Measurements from ENCODE around the gene OR52N4. TPM values are rescaled to one million over a fixed set of nuclear protein-coding genes. Genes with fewer than 3 reads are reported as not detected.

OR52N4 gene
- total and polyA plus RNA-seq, 2 experiments from 2014 or later, result not detected

- H3K4me3 ChIP-seq, result no peak overlapping the region
- no peak for ATAC-seq
- H3F3A ChIP-seq (replicated peaks; ENCODE audit: low read depth), result no peaks in the 10 kb centered on the region
- no peaks in the 10 kb centered on the region for H3K4me1 ChIP-seq (ENCODE audit: insufficient read depth)
- Mint-ChIP-seq H3K4me3 (no peak overlapping the region), H3K27ac (no peak overlapping the region), H3K27me3 (ENCODE audit: insufficient read depth, low read depth, poor library complexity) (no peaks in the 10 kb centered on the region), H3K9me3 (no peaks in the 10 kb centered on the region), H3K4me1 (no peaks in the 10 kb centered on the region), H3K36me3 (ENCODE audit: low read depth) (no peaks in the 10 kb centered on the region)
- H3K27me3 ChIP-seq (ENCODE audit: insufficient read depth), result no peaks in the 10 kb centered on the region
- no peak overlapping the region for H3K27ac ChIP-seq (ENCODE audit: low read depth)
- no peaks in the 10 kb centered on the region for H3K36me3 ChIP-seq (ENCODE audit: insufficient read depth)
- TF ChIP-seq ZNF331 (CRISPR knock-in tag; IDR thresholded peaks at IDR 0.05; ENCODE audit: low read depth), result no peak
- H3K9me2 ChIP-seq (ENCODE audit: insufficient read depth), result no peaks in the 10 kb centered on the region
- no peak for DNase-seq (ENCODE audit: low spot score)
- no peak overlapping the region for H3K4me2 ChIP-seq
- H2AFZ ChIP-seq, result no peak overlapping the region
- H3K79me2 ChIP-seq (replicated peaks; ENCODE audit: insufficient read depth), result no peaks in the 10 kb centered on the region
- H4K20me1 ChIP-seq (replicated peaks; ENCODE audit: insufficient read depth), result no peaks in the 10 kb centered on the region
Observed at GRCh38 chr11:5737670-5738392, 16.2 kb upstream of the OR52N4 start.

GRCh38 chr11:5738431-5738830, 15.6 kb upstream of the OR52N4 start:
- ATAC-seq (no peak), DNase-seq (ENCODE audit: low spot score) (no peak)
- Mint-ChIP-seq H3K36me3 (ENCODE audit: low read depth) (no peaks in the 10 kb centered on the region), H3K4me3 (no peak overlapping the region), H3K4me1 (no peaks in the 10 kb centered on the region), H3K27me3 (ENCODE audit: insufficient read depth, low read depth, poor library complexity) (no peaks in the 10 kb centered on the region), H3K9me3 (no peaks in the 10 kb centered on the region), H3K27ac (no peak overlapping the region)
- Histone ChIP-seq H3K79me2 (replicated peaks; ENCODE audit: insufficient read depth) (no peaks in the 10 kb centered on the region), H3K27me3 (ENCODE audit: insufficient read depth) (no peaks in the 10 kb centered on the region), H4K20me1 (replicated peaks; ENCODE audit: insufficient read depth) (no peaks in the 10 kb centered on the region), H3F3A (replicated peaks; ENCODE audit: low read depth) (no peaks in the 10 kb centered on the region), H3K9me2 (ENCODE audit: insufficient read depth) (no peaks in the 10 kb centered on the region), H3K4me1 (ENCODE audit: insufficient read depth) (no peaks in the 10 kb centered on the region), H3K4me3 (no peak overlapping the region), H3K36me3 (ENCODE audit: insufficient read depth) (no peaks in the 10 kb centered on the region), H3K4me2 (no peak overlapping the region), H3K27ac (ENCODE audit: low read depth) (no peak overlapping the region), H2AFZ (no peak overlapping the region)
- TF ChIP-seq JUNB (IDR thresholded peaks at IDR 0.05; ENCODE audit: unreplicated experiment) (no peak), ZNF331 (CRISPR knock-in tag; IDR thresholded peaks at IDR 0.05; ENCODE audit: low read depth) (no peak), CTCF (conservative IDR thresholded peaks at IDR 0.05; ENCODE audit: low read depth in 2 of 2) (no peak), EZH2phosphoT487 (IDR thresholded peaks at IDR 0.05; ENCODE audit: unreplicated experiment) (no peak), NANOG (IDR thresholded peaks at IDR 0.05; ENCODE audit: borderline replicate concordance) (no peak), REST (IDR thresholded peaks at IDR 0.05; ENCODE audit: unreplicated experiment) (no peak), EZH2 (IDR thresholded peaks at IDR 0.05; ENCODE audit: low read depth, unreplicated experiment) (no peak), POLR2AphosphoS5 (IDR thresholded peaks at IDR 0.05; ENCODE audit: low read depth) (no peak), STAT1 (IDR thresholded peaks at IDR 0.05; ENCODE audit: unreplicated experiment) (no peak), ETS1 (IDR thresholded peaks at IDR 0.05) (no peak), ZNF114 (CRISPR knock-in tag; IDR thresholded peaks at IDR 0.05) (no peak), CREB1 (CRISPR knock-in tag; IDR thresholded peaks at IDR 0.05; ENCODE audit: low read depth) (no peak)

All from GM23338 (cell line).